Measurements from ENCODE around the gene HIP1R.

HIP1R gene

GRCh38 chr12:122855071-122855829 is 20.0 kb downstream of the HIP1R start:
- intact Hi-C loops (cut with DNase I; ENCODE audit: low total_unique reads): no loop called here
- no peak for TF ChIP-seq CTCF (IDR thresholded peaks at IDR 0.05)
- H3K36me3 ChIP-seq: peaks cover 5 to 65% (median 20%) of the 10 kb centered on the region in 3 donors

GRCh38 chr12:122855928-122856831 is 20.9 kb downstream of the HIP1R start:
- no peaks in the 10 kb centered on the region for H3K9me3 ChIP-seq
- no peak overlapping the region for H3K4me3 ChIP-seq
- H3K27me3 ChIP-seq: no peaks in the 10 kb centered on the region
- no peak for DNase-seq
- H3K4me1 ChIP-seq: peaks cover 0 to 36% (median 26%) of the 10 kb centered on the region in 4 donors
- H3K27ac ChIP-seq: no peak overlapping the region
- peaks cover 5 to 74% (median 20%) of the 10 kb centered on the region in 3 donors for H3K36me3 ChIP-seq
- intact Hi-C loops (cut with DNase I; ENCODE audit: low total_unique reads): no loop called here
- TF ChIP-seq CTCF (IDR thresholded peaks at IDR 0.05): no peak

More at GRCh38 chr12:122855071-122855829, 20.0 kb downstream of the HIP1R start:
- peaks cover 0 to 37% (median 28%) of the 10 kb centered on the region in 4 donors for H3K4me1 ChIP-seq
- no peaks in the 10 kb centered on the region for H3K27me3 ChIP-seq
- no peak overlapping the region for H3K4me3 ChIP-seq
- no peak overlapping the region for H3K27ac ChIP-seq
- no peak for DNase-seq
- no peaks in the 10 kb centered on the region for H3K9me3 ChIP-seq

GRCh38 chr12:122856999-122857671 is 21.9 kb downstream of the HIP1R start:
- TF ChIP-seq CTCF (IDR thresholded peaks at IDR 0.05): no peak
- H3K27me3 ChIP-seq: no peaks in the 10 kb centered on the region
- no peak for DNase-seq
- H3K4me3 ChIP-seq: no peak overlapping the region
- H3K9me3 ChIP-seq: no peaks in the 10 kb centered on the region
- intact Hi-C loops (cut with DNase I; ENCODE audit: low total_unique reads): no loop called here
- peaks cover 5 to 71% (median 20%) of the 10 kb centered on the region in 3 donors for H3K36me3 ChIP-seq
- peaks cover 0 to 27% (median 19%) of the 10 kb centered on the region in 4 donors for H3K4me1 ChIP-seq
- no peak overlapping the region for H3K27ac ChIP-seq

- Histone ChIP-seq H3K4me1 (peaks cover 0 to 18% (median 12%) of the 10 kb centered on the region in 4 donors), H3K36me3 (peaks cover 5 to 69% (median 20%) of the 10 kb centered on the region in 3 donors), H3K9me3 (no peaks in the 10 kb centered on the region), H3K27ac (no peak overlapping the region), H3K4me3 (no peak overlapping the region), H3K27me3 (no peaks in the 10 kb centered on the region)
- intact Hi-C loops (cut with DNase I; ENCODE audit: low total_unique reads): no loop called here
- no peak for DNase-seq
- no peak for TF ChIP-seq CTCF (IDR thresholded peaks at IDR 0.05)
Measured at GRCh38 chr12:122858171-122858570, 22.9 kb downstream of the HIP1R start.

- H3K4me3 ChIP-seq: no peak overlapping the region
- no peak for TF ChIP-seq CTCF (IDR thresholded peaks at IDR 0.05)
- H3K36me3 ChIP-seq: peaks cover 5 to 69% (median 20%) of the 10 kb centered on the region in 3 donors
- intact Hi-C loops (cut with DNase I; ENCODE audit: low total_unique reads): no loop called here
- no peaks in the 10 kb centered on the region for H3K9me3 ChIP-seq
- no peak for DNase-seq
- peaks cover 0 to 18% (median 7%) of the 10 kb centered on the region in 4 donors for H3K4me1 ChIP-seq
- H3K27me3 ChIP-seq: no peaks in the 10 kb centered on the region
- no peak overlapping the region for H3K27ac ChIP-seq
Measured at GRCh38 chr12:122858591-122859302, 23.5 kb downstream of the HIP1R start.
